Endothelial cell of umbilical vein (primary cell): ENCODE results near the gene NAA38. TPM values are rescaled to one million over a fixed set of nuclear protein-coding genes. Genes with fewer than 3 reads are reported as not detected.

Experiments used
- BruUV-seq: library from RNA; stranded (reverse); fragments of 400-500 nt; replicated peaks from 2 replicates; lab custom pipeline; 2021; lab: Mats Ljungman, UMichigan
- CTCF ChIA-PET: fragments of 300-600, 350-600 bp; sonication (Branson Sonifier 250); formaldehyde crosslinking; loops from one replicate; lab custom pipeline; 2021; ENCODE audit warnings: antibody characterized with exemption, inconsistent platforms; lab: Charles Lee
- POLR2A ChIA-PET: fragments of 300-600, 350-600 bp; sonication (Branson Sonifier 250); formaldehyde crosslinking; loops from one replicate; lab custom pipeline; 2021; ENCODE audit warnings: antibody characterized with exemption, inconsistent platforms; lab: Charles Lee
- DNase-seq: peaks from one replicate; pipeline ENCODE4 v3.0.0-alpha.2; 2011; ENCODE audit warnings: low read depth, low spot score
- FAIRE-seq: peaks from 2 replicates; lab custom pipeline; 2011; peaks lifted over from hg19 to GRCh38; lab: Jason Lieb, UNC
- H2AFZ ChIP-seq: 2 replicates; pipeline ENCODE4 v1.6.0; 2012; ENCODE audit warnings: low read depth, low read length, control low read depth, inconsistent platforms
- H3K27ac ChIP-seq: 2 replicates; pipeline ENCODE4 v1.5.1; 2011; ENCODE audit warnings: low read depth, mild to moderate bottlenecking, control low read depth, low read length, moderate library complexity; ENCODE audit not compliant: insufficient read depth
- H3K27me3 ChIP-seq, 2 experiments: 2 replicates each; pipeline versions ENCODE4 v1.6.0 to v1.6.1; 2011; ENCODE audit warnings: low read length in 2 of 2, mixed read lengths in 1 of 2; ENCODE audit not compliant: control insufficient read depth in 2 of 2, insufficient read depth in 2 of 2
- H3K36me3 ChIP-seq, 2 experiments: 2 replicates in 1 of 2; 3 replicates in 1 of 2; pipeline ENCODE4 v1.5.1; 2011; ENCODE audit warnings: low read length in 2 of 2, mild to moderate bottlenecking in 1 of 2, moderate library complexity in 1 of 2; ENCODE audit not compliant: control insufficient read depth in 2 of 2, insufficient read depth in 2 of 2; ENCODE audit errors: extremely low read depth in 1 of 2
- H3K4me1 ChIP-seq: 3 replicates; pipeline ENCODE4 v1.5.1; 2011; ENCODE audit warnings: mild to moderate bottlenecking, low read length; ENCODE audit not compliant: control insufficient read depth, insufficient read depth; ENCODE audit errors: extremely low read depth
- H3K4me2 ChIP-seq: 2 replicates; pipeline ENCODE4 v1.6.1; 2011; ENCODE audit warnings: low read length, control low read depth, mixed read lengths; ENCODE audit not compliant: insufficient read depth
- H3K4me3 ChIP-seq, 3 experiments: fragments of 200-600 bp in 1 of 3; sonication (generic), shearing (Covaris generic) in 1 of 3; replicated peaks in 1 of 3; 2 replicates each; pipeline ENCODE4 v1.5.1; 2011 to 2016; ENCODE audit warnings: control low read depth in 3 of 3, low read length in 3 of 3, mild to moderate bottlenecking in 2 of 3, inconsistent platforms in 1 of 3, low read depth in 1 of 3, moderate library complexity in 1 of 3; ENCODE audit not compliant: insufficient read depth in 1 of 3
- H3K79me2 ChIP-seq: 2 replicates; pipeline ENCODE4 v1.6.0; 2012; ENCODE audit warnings: low read length, inconsistent platforms; ENCODE audit not compliant: control insufficient read depth, insufficient read depth
- H3K9ac ChIP-seq: replicated peaks from 2 replicates; pipeline ENCODE3; 2011; ENCODE audit warnings: low read length, control low read depth; ENCODE audit not compliant: insufficient read depth; ENCODE audit errors: extremely low read depth
- H3K9me1 ChIP-seq: replicated peaks from 3 replicates; pipeline ENCODE4 v1.6.0; 2011; ENCODE audit warnings: mild to moderate bottlenecking, low read length; ENCODE audit not compliant: control insufficient read depth, insufficient read depth; ENCODE audit errors: extremely low read depth
- H3K9me3 ChIP-seq: replicated peaks from 2 replicates; pipeline ENCODE4 v1.5.1; 2012; ENCODE audit warnings: low read length, inconsistent platforms; ENCODE audit not compliant: control insufficient read depth, insufficient read depth
- H4K20me1 ChIP-seq: replicated peaks from 2 replicates; pipeline ENCODE3; 2011; ENCODE audit warnings: mild to moderate bottlenecking, low read length; ENCODE audit not compliant: control insufficient read depth, insufficient read depth; ENCODE audit errors: extremely low read depth
- EZH2 ChIP-seq: IDR thresholded peaks from 2 replicates; pipeline ENCODE4 v1.6.1; 2012; ENCODE audit warnings: borderline replicate concordance, low read depth, mild to moderate bottlenecking, moderate library complexity, low read length, inconsistent platforms; ENCODE audit not compliant: severe bottlenecking
- FOS ChIP-seq: IDR thresholded peaks from 2 replicates; pipeline ENCODE4 v1.6.1; 2011; ENCODE audit warnings: mild to moderate bottlenecking, low read length, moderate library complexity, borderline replicate concordance; ENCODE audit not compliant: insufficient read depth
- GATA2 ChIP-seq: IDR thresholded peaks from 2 replicates; pipeline ENCODE4 v1.7.0; 2011; ENCODE audit warnings: low read depth, mild to moderate bottlenecking, moderate library complexity, mixed read lengths, low read length; ENCODE audit not compliant: insufficient read length, insufficient read depth
- JUN ChIP-seq: IDR thresholded peaks from 2 replicates; pipeline ENCODE4 v1.6.1; 2011; ENCODE audit warnings: borderline replicate concordance, low read depth; ENCODE audit not compliant: insufficient read length, insufficient read depth
- MAX ChIP-seq: IDR thresholded peaks from 2 replicates; pipeline ENCODE4 v1.6.1; 2011; ENCODE audit not compliant: insufficient read depth, insufficient read length
- MYC ChIP-seq: IDR thresholded peaks from one replicate; pipeline ENCODE4 v1.6.1; 2011; ENCODE audit warnings: mild to moderate bottlenecking, low read depth, low read length
- POLR2A ChIP-seq: IDR thresholded peaks from 2 replicates; pipeline ENCODE4 v1.6.1; 2012; ENCODE audit warnings: low read depth, mild to moderate bottlenecking, control low read depth, low read length
- POLR2AphosphoS5 ChIP-seq: IDR thresholded peaks from 2 replicates; pipeline ENCODE4 v1.6.1; 2012; ENCODE audit warnings: low read depth, mild to moderate bottlenecking, control low read depth, low read length, moderate library complexity; ENCODE audit not compliant: insufficient read depth
- dilution Hi-C: fragments of 300-500 bp; cut with MboI; formaldehyde crosslinking; loops from one replicate; pipeline ENCODE4 v1.15.0; 2019; ENCODE audit warnings: low sequenced_read_pairs; ENCODE audit not compliant: extremely low pct_ligation_motif_present
- intact Hi-C: fragments of 100-400 bp; cut with micrococcal nuclease; formaldehyde crosslinking; loops from one replicate; pipeline ENCODE4 v1.10.0; 2022
- polyA plus RNA-seq, 4 experiments: library from polyadenylated mRNA; depleted of rRNA in 3 of 4; stranded (reverse) in 3 of 4; unstranded in 1 of 4; fragments of >200 nt; gene quantifications; 2 replicates each; pipeline versions ENCODE4 v1.2.1 to v1.2.3, GENCODE V29; 2011 to 2012; ENCODE audit warnings: missing spikeins in 1 of 4
- small RNA-seq: library from RNA; depleted of rRNA; stranded (forward); fragments of <200 nt; gene quantifications from one replicate; pipeline ENCODE3, GENCODE V24; 2012; ENCODE audit warnings: low replicate concordance, low read depth; ENCODE audit not compliant: insufficient read depth, insufficient read length
- total RNA-seq: library from RNA; stranded (reverse); gene quantifications from 2 replicates; pipeline ENCODE4 v1.2.3, GENCODE V29; 2021
- TF ChIP-seq, protein P1 (sequence below), 2 donors: IDR thresholded peaks; 1 replicate in 1 of 2; 2 replicates in 1 of 2; pipeline ENCODE4 v1.5.1; 2011; ENCODE audit warnings: low read length in 2 of 2, mild to moderate bottlenecking in 2 of 2, moderate library complexity in 2 of 2, control low read depth in 1 of 2, inconsistent platforms in 1 of 2, low read depth in 1 of 2; ENCODE audit not compliant: insufficient read depth in 1 of 2; ENCODE audit errors: extremely low read depth in 1 of 2

The NAA38 gene
- total and polyA plus RNA-seq, 2 donors (not counting 3 experiments of a cell fraction or from before 2014, with no cell fraction given), result 119 to 267 TPM

DNA sequence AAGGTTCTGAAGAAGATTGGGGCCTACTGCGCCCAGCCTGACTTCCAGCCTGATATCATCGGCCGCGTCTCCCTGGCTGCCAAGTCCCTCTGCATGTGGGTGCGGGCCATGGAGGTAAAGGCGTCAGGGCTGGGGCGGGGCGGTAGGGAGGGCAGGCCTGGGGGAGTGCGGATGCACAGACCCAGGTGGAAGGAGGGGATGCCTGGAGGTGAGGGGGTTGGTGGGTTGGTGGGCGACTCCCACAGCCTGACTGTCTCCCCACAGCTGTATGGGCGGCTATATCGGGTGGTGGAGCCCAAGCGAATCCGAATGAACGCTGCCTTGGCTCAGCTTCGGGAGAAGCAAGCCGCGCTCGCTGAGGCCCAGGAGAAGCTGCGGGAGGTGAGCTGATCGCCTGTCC lies 50.2 kb downstream of the NAA38 start:
- DNase-seq (no peak), FAIRE-seq (no peak)
- H3K79me2 ChIP-seq, result no peaks in the 10 kb centered on the region
- no peak overlapping the region for H3K4me3 ChIP-seq
- peaks cover 0 to 8% of the 10 kb centered on the region in 2 experiments for H3K27me3 ChIP-seq
- no peaks in the 10 kb centered on the region for H3K9me1 ChIP-seq
- no peak overlapping the region for H3K27ac ChIP-seq
- no peaks in the 10 kb centered on the region for H4K20me1 ChIP-seq
- H3K9me3 ChIP-seq, result no peaks in the 10 kb centered on the region
- no peak overlapping the region for H2AFZ ChIP-seq
- intact Hi-C loops, result no loop called here
- ChIA-PET CTCF (interaction anchor here (0.9 kb wide), 1 partner anchor 18 kb away, joined by 3 read pairs; no protein-coding TSS in a partner anchor), POLR2A (no interaction called here)
- H3K4me2 ChIP-seq, result no peak overlapping the region
- H3K36me3 ChIP-seq, result no peaks in the 10 kb centered on the region
- BruUV-seq, result no TSS peak
- TF ChIP-seq MYC (no peak), MAX (no peak), POLR2A (no peak), GATA2 (no peak), JUN (no peak), EZH2 (no peak), FOS (no peak), POLR2AphosphoS5 (no peak)
- TF ChIP-seq, protein P1, sequence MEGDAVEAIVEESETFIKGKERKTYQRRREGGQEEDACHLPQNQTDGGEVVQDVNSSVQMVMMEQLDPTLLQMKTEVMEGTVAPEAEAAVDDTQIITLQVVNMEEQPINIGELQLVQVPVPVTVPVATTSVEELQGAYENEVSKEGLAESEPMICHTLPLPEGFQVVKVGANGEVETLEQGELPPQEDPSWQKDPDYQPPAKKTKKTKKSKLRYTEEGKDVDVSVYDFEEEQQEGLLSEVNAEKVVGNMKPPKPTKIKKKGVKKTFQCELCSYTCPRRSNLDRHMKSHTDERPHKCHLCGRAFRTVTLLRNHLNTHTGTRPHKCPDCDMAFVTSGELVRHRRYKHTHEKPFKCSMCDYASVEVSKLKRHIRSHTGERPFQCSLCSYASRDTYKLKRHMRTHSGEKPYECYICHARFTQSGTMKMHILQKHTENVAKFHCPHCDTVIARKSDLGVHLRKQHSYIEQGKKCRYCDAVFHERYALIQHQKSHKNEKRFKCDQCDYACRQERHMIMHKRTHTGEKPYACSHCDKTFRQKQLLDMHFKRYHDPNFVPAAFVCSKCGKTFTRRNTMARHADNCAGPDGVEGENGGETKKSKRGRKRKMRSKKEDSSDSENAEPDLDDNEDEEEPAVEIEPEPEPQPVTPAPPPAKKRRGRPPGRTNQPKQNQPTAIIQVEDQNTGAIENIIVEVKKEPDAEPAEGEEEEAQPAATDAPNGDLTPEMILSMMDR (IDR thresholded peaks at IDR 0.05; ENCODE audit: extremely low read depth in 1 of 2, insufficient read depth in 1 of 2, low read depth in 1 of 2, low read length in 2 of 2), result no peak
- dilution Hi-C loops, result no loop called here
- H3K4me1 ChIP-seq, result no peaks in the 10 kb centered on the region
- H3K9ac ChIP-seq, result no peak overlapping the region

Small RNA genes within 50 kb of the gene (small RNA-seq; reads per million reads assigned to genes)
- gene SCARNA21, result 0.88 reads per million

Other genes with a start within 250 kb of the NAA38 start
- gene FXR2, start 242.7 kb downstream of the NAA38 start, total RNA-seq, result 33.1 and 40.1 TPM in 2 replicates
- gene FXR2, start 242.7 kb downstream of the NAA38 start, polyA plus RNA-seq, result 48.9 and 59.9 TPM in 2 replicates
- 51.8 and 52.5 TPM in 2 replicates for gene SAT2, start 229.7 kb downstream of the NAA38 start, total RNA-seq
- gene SAT2, start 229.7 kb downstream of the NAA38 start, polyA plus RNA-seq, result 27.9 and 38.0 TPM in 2 replicates
- not detected in 2 replicates for gene SHBG, start 227.4 kb downstream of the NAA38 start, total RNA-seq
- 0.32 and 0.51 TPM in 2 replicates for gene SHBG, start 227.4 kb downstream of the NAA38 start, polyA plus RNA-seq
- gene ATP1B2, start 206.6 kb downstream of the NAA38 start, total RNA-seq, result not detected in 2 replicates
- 0.06 TPM in 1 of 2 replicates, not detected in the other for gene ATP1B2, start 206.6 kb downstream of the NAA38 start, polyA plus RNA-seq
- 128 and 138 TPM in 2 replicates for gene TP53, start 170.1 kb downstream of the NAA38 start, total RNA-seq
- gene TP53, start 170.1 kb downstream of the NAA38 start, polyA plus RNA-seq, result 82.1 and 85.5 TPM in 2 replicates
- gene WRAP53, start 169.1 kb downstream of the NAA38 start, total RNA-seq, result 23.7 and 28.0 TPM in 2 replicates
- gene WRAP53, start 169.1 kb downstream of the NAA38 start, polyA plus RNA-seq, result 17.9 and 21.8 TPM in 2 replicates
- 1.1 and 1.4 TPM in 2 replicates for gene EFNB3, start 152.4 kb downstream of the NAA38 start, total RNA-seq
- 2.9 and 3.1 TPM in 2 replicates for gene EFNB3, start 152.4 kb downstream of the NAA38 start, polyA plus RNA-seq
- 0.11 TPM in 1 of 2 replicates, not detected in the other for gene DNAH2, start 139.8 kb downstream of the NAA38 start, total RNA-seq
- gene DNAH2, start 139.8 kb downstream of the NAA38 start, polyA plus RNA-seq, result 0.06 and 0.10 TPM in 2 replicates
- gene KDM6B, start 23.3 kb downstream of the NAA38 start, total RNA-seq, result 17.8 and 19.2 TPM in 2 replicates
- gene KDM6B, start 23.3 kb downstream of the NAA38 start, polyA plus RNA-seq, result 1.8 and 2.0 TPM in 2 replicates
- gene TMEM88, start 2.5 kb downstream of the NAA38 start, total RNA-seq, result 39.2 and 53.4 TPM in 2 replicates
- 165 and 185 TPM in 2 replicates for gene TMEM88, start 2.5 kb downstream of the NAA38 start, polyA plus RNA-seq
- 16.8 and 18.1 TPM in 2 replicates for gene CYB5D1, start 444 bp upstream of the NAA38 start, total RNA-seq
- gene CYB5D1, start 444 bp upstream of the NAA38 start, polyA plus RNA-seq, result 7.7 and 9.4 TPM in 2 replicates
- 185 and 189 TPM in 2 replicates for gene CHD3, start 31.2 kb upstream of the NAA38 start, total RNA-seq
- 102 and 108 TPM in 2 replicates for gene CHD3, start 31.2 kb upstream of the NAA38 start, polyA plus RNA-seq
- 0.58 TPM in 2 replicates for gene RNF227, start 58.7 kb upstream of the NAA38 start, total RNA-seq
- gene RNF227, start 58.7 kb upstream of the NAA38 start, polyA plus RNA-seq, result 0.76 TPM in 2 replicates
- gene KCNAB3, start 72.3 kb upstream of the NAA38 start, total RNA-seq, result 2.4 and 4.2 TPM in 2 replicates
- gene KCNAB3, start 72.3 kb upstream of the NAA38 start, polyA plus RNA-seq, result 1.3 and 2.1 TPM in 2 replicates
- gene TRAPPC1, start 74.4 kb upstream of the NAA38 start, total RNA-seq, result 139 and 146 TPM in 2 replicates
- 250 and 272 TPM in 2 replicates for gene TRAPPC1, start 74.4 kb upstream of the NAA38 start, polyA plus RNA-seq
- gene CNTROB, start 74.6 kb upstream of the NAA38 start, total RNA-seq, result 45.0 and 47.2 TPM in 2 replicates
- 24.9 and 27.8 TPM in 2 replicates for gene CNTROB, start 74.6 kb upstream of the NAA38 start, polyA plus RNA-seq
- gene GUCY2D, start 145.1 kb upstream of the NAA38 start, total RNA-seq, result not detected in 2 replicates
- gene GUCY2D, start 145.1 kb upstream of the NAA38 start, polyA plus RNA-seq, result not detected in 2 replicates
- not detected in 2 replicates for gene ALOX15B, start 181.5 kb upstream of the NAA38 start, total RNA-seq
- not detected in 2 replicates for gene ALOX15B, start 181.5 kb upstream of the NAA38 start, polyA plus RNA-seq
- gene ALOX12B, start 230.2 kb upstream of the NAA38 start, total RNA-seq, result not detected in 2 replicates
- not detected in 2 replicates for gene ALOX12B, start 230.2 kb upstream of the NAA38 start, polyA plus RNA-seq